GM12873 (cell line): ENCODE measurements around the gene JAZF1.

Experiments used
- TF ChIP-seq, protein P1 (sequence below): IDR thresholded peaks from 2 replicates; pipeline ENCODE4 v1.5.1; 2012; ENCODE audit warnings: low read depth, mild to moderate bottlenecking, moderate library complexity, low read length, control low read depth; ENCODE audit not compliant: insufficient read depth; ENCODE audit errors: missing control alignments

JAZF1 gene

DNA sequence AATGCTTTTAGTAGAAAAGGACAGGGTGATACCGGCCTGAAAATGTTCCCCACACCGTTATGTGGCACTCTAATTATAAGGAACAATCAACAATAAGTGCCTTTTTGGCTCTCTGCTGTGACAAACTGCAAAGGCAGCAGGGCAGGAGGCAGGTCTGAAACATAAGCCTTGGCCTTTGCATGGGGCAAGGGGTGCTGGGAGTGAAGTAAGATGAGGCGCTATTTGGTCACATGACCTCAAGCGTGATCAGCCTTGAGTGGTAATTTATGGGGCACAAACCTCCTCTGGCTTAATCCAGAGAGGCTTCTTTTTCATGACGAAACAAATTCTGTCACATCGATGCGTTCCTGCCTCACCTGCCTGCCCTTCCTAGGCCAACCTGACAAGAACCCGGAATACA lies 237.9 kb downstream of the JAZF1 start:
- TF ChIP-seq, protein P1, sequence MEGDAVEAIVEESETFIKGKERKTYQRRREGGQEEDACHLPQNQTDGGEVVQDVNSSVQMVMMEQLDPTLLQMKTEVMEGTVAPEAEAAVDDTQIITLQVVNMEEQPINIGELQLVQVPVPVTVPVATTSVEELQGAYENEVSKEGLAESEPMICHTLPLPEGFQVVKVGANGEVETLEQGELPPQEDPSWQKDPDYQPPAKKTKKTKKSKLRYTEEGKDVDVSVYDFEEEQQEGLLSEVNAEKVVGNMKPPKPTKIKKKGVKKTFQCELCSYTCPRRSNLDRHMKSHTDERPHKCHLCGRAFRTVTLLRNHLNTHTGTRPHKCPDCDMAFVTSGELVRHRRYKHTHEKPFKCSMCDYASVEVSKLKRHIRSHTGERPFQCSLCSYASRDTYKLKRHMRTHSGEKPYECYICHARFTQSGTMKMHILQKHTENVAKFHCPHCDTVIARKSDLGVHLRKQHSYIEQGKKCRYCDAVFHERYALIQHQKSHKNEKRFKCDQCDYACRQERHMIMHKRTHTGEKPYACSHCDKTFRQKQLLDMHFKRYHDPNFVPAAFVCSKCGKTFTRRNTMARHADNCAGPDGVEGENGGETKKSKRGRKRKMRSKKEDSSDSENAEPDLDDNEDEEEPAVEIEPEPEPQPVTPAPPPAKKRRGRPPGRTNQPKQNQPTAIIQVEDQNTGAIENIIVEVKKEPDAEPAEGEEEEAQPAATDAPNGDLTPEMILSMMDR, result no peak

- TF ChIP-seq, protein P1, result no peak
These were observed 239.1 kb downstream of the JAZF1 start for GRCh38 chr7:27941522-27941921.

GRCh38 chr7:27940341-27940740 lies 240.3 kb downstream of the JAZF1 start:
- TF ChIP-seq, protein P1, result no peak

DNA sequence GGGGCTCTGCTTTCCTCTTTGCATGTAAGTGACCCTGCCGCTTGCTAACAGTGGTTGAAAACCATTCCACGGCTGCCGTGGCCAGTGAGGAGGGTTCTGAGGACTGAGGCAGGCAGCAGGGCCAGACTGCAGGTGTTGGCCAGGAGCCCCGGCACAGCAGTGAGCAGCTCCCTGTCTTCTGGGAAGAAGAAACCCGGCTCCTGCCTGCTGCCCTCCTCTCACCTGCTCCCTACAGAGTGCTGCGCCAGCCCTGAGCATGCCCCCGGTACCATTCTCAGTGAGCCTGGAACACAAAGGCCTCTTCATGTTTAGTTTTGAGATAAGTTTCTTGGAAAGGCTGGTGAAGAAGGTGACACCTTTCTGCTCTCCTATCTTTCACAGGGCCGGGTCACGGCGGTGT lies 240.7 kb downstream of the JAZF1 start:
- TF ChIP-seq, protein P1, result no peak

DNA sequence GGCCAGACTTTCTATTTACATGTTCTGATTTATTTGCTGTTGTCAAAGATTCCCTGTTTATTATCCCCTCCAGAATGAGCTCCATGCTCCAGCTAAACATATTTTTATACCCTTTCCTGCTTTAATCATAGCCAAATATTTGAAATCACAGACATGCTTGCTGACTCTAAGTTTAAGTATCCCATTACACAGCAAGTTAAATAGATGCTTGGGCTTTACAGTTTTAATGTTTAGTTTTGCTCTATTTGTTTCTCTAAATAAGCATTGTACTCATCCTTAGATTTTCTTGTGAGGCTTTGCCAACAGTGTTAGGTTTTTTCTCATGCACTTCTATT lies 243.9 kb downstream of the JAZF1 start:
- TF ChIP-seq, protein P1, result no peak

- TF ChIP-seq, protein P1, result no peak
These were observed 244.4 kb downstream of the JAZF1 start for GRCh38 chr7:27936047-27936767.

GRCh38 chr7:27933671-27934565 lies 246.7 kb downstream of the JAZF1 start:
- TF ChIP-seq, protein P1, result peak; percentile 18
